ENCODE data around the gene ABCA1. TPM values are rescaled to one million over a fixed set of nuclear protein-coding genes. Genes with fewer than 3 reads are reported as not detected.

ABCA1 gene
- polyA plus RNA-seq, 1 donor (not counting 4 experiments of a cell fraction or from before 2014, with no cell fraction given): 23.0 TPM

- Histone ChIP-seq H3K9ac (ENCODE audit: control insufficient read depth, extremely low read depth, insufficient read depth, low read length) (no peak overlapping the region), H3K36me3 (ENCODE audit: control insufficient read depth in 2 of 2, extremely low read depth in 1 of 2, insufficient read depth in 2 of 2, low read length in 2 of 2) (peaks cover 5 to 6% of the 10 kb centered on the region in 2 experiments), H4K20me1 (ENCODE audit: control insufficient read depth, extremely low read depth, insufficient read depth, low read length) (no peaks in the 10 kb centered on the region), H3K4me3 (ENCODE audit: control insufficient read depth in 2 of 3, extremely low read depth in 1 of 3, insufficient read depth in 2 of 3, low read depth in 1 of 3, low read length in 3 of 3) (no peak overlapping the region), H3K27me3 (ENCODE audit: control insufficient read depth, extremely low read depth, insufficient read depth, low read length) (no peaks in the 10 kb centered on the region), H3K9me1 (ENCODE audit: control insufficient read depth, extremely low read depth, insufficient read depth, low read length) (no peaks in the 10 kb centered on the region), H3K9me3 (ENCODE audit: control insufficient read depth, low read depth, low read length) (no peaks in the 10 kb centered on the region), H3K79me2 (ENCODE audit: control insufficient read depth, insufficient read depth, low read length) (no peaks in the 10 kb centered on the region), H3K27ac (ENCODE audit: control insufficient read depth, insufficient read depth, low read length) (no peak overlapping the region), H3K4me2 (ENCODE audit: control insufficient read depth, extremely low read depth, insufficient read depth, low read depth, low read length) (no peak overlapping the region), H3K4me1 (ENCODE audit: control insufficient read depth, extremely low read depth, insufficient read depth, low read length) (peaks cover 7% of the 10 kb centered on the region), H2AFZ (ENCODE audit: control insufficient read depth, low read length) (no peak overlapping the region)
- TF ChIP-seq CTCF (optimal IDR thresholded peaks at IDR 0.05 in 1 of 3, IDR thresholded peaks at IDR 0.05 in 1 of 3, conservative IDR thresholded peaks at IDR 0.05 in 1 of 3; ENCODE audit: extremely low read depth in 1 of 3, insufficient read depth in 2 of 3, low read length in 3 of 3): no peak
- TF ChIP-seq EZH2 (IDR thresholded peaks at IDR 0.05; ENCODE audit: low read length): no peak
- no peak for DNase-seq (ENCODE audit: low read depth, low spot score)
- dilution Hi-C loops (cut with MboI; ENCODE audit: extremely low pct_ligation_motif_present, low sequenced_read_pairs): no loop called here
- FAIRE-seq: no peak
Measured at GRCh38 chr9:104779946-104780535, 147.9 kb downstream of the ABCA1 start.

DNA sequence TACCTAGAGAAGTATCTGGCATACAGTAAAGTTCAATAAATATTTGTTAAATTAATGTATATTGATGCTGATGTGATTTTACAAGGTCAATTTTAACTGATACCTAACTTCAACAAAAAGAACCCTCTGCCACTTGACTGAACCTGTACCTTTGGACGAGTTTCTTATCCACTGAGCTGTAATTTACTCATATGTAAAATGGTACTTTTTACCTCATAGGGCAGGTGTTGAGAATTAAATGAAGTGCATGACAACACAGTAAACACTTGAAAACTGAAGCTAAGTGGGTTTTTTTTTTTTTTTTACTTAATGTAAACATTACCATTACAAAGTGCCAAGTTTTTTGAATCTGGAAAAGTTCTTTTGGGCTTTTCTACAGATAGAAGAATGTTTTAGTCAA is 148.6 kb downstream of the ABCA1 start:
- Histone ChIP-seq H3K4me1 (ENCODE audit: control insufficient read depth, extremely low read depth, insufficient read depth, low read length) (peaks cover 7% of the 10 kb centered on the region), H3K9me1 (ENCODE audit: control insufficient read depth, extremely low read depth, insufficient read depth, low read length) (no peaks in the 10 kb centered on the region), H3K9ac (ENCODE audit: control insufficient read depth, extremely low read depth, insufficient read depth, low read length) (no peak overlapping the region), H3K79me2 (ENCODE audit: control insufficient read depth, insufficient read depth, low read length) (no peaks in the 10 kb centered on the region), H3K27ac (ENCODE audit: control insufficient read depth, insufficient read depth, low read length) (no peak overlapping the region), H3K27me3 (ENCODE audit: control insufficient read depth, extremely low read depth, insufficient read depth, low read length) (no peaks in the 10 kb centered on the region), H2AFZ (ENCODE audit: control insufficient read depth, low read length) (no peak overlapping the region), H3K4me2 (ENCODE audit: control insufficient read depth, extremely low read depth, insufficient read depth, low read depth, low read length) (no peak overlapping the region), H3K9me3 (ENCODE audit: control insufficient read depth, low read depth, low read length) (no peaks in the 10 kb centered on the region), H3K4me3 (ENCODE audit: control insufficient read depth in 2 of 3, extremely low read depth in 1 of 3, insufficient read depth in 2 of 3, low read depth in 1 of 3, low read length in 3 of 3) (no peak overlapping the region), H3K36me3 (ENCODE audit: control insufficient read depth in 2 of 2, extremely low read depth in 1 of 2, insufficient read depth in 2 of 2, low read length in 2 of 2) (peaks cover 5 to 6% of the 10 kb centered on the region in 2 experiments), H4K20me1 (ENCODE audit: control insufficient read depth, extremely low read depth, insufficient read depth, low read length) (no peaks in the 10 kb centered on the region)
- no peak for TF ChIP-seq EZH2 (IDR thresholded peaks at IDR 0.05; ENCODE audit: low read length)
- no peak for TF ChIP-seq CTCF (optimal IDR thresholded peaks at IDR 0.05 in 1 of 3, IDR thresholded peaks at IDR 0.05 in 1 of 3, conservative IDR thresholded peaks at IDR 0.05 in 1 of 3; ENCODE audit: extremely low read depth in 1 of 3, insufficient read depth in 2 of 3, low read length in 3 of 3)
- no peak for DNase-seq (ENCODE audit: low read depth, low spot score)
- FAIRE-seq: no peak
- dilution Hi-C loops (cut with MboI; ENCODE audit: extremely low pct_ligation_motif_present, low sequenced_read_pairs): no loop called here

All from keratinocyte (primary cell).